HG03460 (cell line): Measurements from ENCODE around the gene TRIM62.

Experiments
- ATAC-seq: cut with Tn5 transposase; IDR thresholded peaks from one replicate; pipeline ENCODE4 v1.9.1; 2021; ENCODE audit not compliant: unreplicated experiment

Gene TRIM62

DNA sequence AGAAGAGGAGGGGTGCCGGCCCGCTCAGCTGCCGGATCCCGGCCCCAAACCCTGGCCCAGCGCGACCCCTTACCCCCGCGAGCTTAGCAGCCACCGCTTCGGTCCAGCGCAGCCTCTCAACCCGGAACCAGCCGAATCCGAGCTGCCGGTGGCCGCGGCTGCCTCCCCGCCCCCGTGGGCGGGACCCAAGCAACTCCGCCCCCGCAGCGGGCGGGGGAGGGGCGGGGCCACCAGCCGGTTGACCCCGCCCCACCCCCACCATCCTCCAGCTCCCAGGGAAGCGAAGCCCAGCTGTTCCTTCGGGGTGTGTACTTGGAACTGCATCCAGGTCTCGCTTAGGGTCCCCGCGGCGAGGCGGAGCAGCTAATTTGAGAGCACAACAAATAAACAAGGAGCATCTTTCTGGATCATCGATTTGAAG is at the start of gene TRIM62:
TSS of gene TRIM62 (minus strand) at position 123 of the 421 bp plus-strand sequence. CDS start 611 bp downstream, outside the sequence.
- ATAC-seq = peak; percentile 44

- ATAC-seq = no peak
Measured at GRCh38 chr1:33231166-33231565, 49.3 kb upstream of the TRIM62 start.

- ATAC-seq = no peak
Measured at GRCh38 chr1:33228935-33229487, 47.2 kb upstream of the TRIM62 start.

DNA sequence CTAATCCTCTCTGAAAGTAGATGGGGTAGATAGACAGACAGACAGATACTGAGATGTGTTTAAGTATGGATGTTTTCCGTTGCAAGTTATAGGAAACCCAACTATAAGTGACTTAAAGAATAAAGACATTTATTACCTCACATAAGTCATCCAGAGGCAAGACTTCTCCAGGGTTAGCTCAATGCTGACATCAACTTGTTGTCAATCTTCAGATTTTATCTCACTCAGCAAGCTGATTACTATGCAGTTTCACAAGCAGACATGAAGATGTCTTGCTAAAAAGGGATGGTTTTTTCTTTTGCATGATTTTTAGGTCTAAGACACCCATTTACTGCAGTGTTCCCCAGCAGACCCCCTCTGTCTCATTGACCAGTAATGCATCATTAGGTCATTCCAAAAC is 43.7 kb upstream of the TRIM62 start:
- no peak for ATAC-seq

DNA sequence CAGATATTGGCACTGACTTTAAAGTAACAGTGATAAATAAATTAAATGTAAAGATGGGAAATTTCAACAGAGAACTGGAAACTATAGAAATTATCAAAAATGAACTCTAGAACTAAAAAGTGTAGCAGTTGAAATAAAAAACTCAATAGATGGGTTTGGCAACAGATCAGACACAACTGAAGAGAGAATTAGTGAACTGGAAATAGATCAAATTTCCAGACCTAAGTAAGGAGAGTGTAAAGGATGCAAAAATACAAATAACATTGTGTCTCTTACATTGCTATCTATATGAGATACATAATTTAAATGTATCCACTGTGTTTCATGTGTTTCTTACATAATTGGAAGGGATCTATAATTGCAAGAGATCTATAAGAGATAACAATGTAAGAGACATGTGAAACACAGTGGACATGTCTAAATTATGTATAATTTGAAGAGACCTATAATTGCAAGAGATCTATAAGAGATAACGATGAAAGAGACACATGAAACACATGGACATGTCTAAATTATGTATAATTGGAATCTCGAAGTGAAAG is 42.4 kb upstream of the TRIM62 start:
- ATAC-seq = no peak

DNA sequence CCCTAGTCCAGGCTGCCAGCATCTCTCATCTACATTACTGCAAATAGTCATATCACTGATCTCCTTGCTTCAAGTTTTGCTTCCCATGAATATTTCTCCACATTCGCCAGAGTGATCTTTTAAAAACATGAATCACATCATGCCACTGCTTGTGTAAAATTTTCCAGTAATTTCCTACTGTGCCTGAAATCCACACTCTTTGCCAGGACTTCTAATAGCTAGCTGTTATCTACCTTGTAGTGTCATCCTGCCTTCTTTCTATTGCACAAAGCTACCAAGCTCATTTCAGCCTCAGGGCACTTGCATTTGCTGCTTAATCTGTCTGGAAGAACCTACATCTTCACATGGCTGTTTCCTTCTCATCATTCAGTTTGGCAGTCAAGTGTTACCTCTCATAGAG is 40.5 kb upstream of the TRIM62 start:
- no peak for ATAC-seq

DNA sequence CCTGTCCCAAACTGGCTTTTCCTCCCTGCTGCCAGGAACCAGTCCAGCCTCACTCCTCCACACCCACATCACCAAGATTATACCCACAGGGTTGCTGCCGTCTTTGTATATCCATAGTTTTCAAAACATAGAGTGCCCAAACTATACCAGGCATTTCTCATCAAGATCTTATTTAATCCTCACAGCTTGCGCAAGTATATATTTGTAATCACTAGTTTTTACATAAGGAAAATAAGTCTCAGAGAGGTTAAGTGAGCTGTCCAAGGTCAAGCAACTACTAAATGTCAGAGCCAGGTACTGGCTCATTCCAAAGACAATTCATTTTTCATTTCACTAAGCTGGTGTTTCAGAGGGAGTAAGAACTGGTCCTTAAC is 39.5 kb upstream of the TRIM62 start:
- no peak for ATAC-seq

GRCh38 chr1:33220676-33221384 is 39.0 kb upstream of the TRIM62 start:
- ATAC-seq = no peak

DNA sequence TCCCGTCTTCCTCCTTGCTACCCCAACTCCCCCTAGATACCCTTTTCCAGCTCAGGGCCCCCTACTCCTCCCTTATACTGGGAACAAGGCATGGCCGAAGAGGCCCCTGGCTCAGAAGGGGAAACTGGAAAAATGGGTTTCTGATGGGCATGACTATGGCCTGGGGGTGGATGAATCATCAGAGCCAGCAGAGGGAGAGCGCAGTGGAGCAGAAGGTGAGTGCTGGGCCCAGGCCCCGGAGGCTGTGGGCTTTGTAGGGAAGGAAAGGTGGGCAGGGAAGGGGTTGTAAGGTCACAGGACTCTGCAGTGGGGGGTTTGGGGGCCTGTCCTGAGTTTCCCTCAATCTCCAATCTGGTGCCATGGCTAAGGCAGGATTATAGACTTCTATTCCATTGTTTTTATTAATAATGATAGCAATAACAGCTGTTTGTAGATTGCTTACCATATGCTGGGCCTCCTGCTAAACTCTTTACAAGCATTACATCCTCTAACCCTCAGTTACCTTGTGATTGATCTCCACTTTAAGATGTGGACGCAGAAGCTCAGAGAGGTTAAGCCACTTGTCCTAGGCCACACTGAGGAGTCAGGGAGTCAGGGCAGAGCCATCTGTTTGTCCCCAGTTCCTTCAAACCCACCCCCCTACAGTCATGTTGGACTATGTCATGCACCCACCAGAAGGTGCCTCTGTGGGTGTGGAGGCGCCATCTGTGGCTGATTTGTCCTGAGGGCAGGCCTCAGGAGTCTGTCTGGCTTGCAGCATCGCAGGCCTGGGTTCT is 38.2 kb upstream of the TRIM62 start:
- ATAC-seq = no peak

GRCh38 chr1:33211972-33212371 is 30.1 kb upstream of the TRIM62 start:
- ATAC-seq = no peak

DNA sequence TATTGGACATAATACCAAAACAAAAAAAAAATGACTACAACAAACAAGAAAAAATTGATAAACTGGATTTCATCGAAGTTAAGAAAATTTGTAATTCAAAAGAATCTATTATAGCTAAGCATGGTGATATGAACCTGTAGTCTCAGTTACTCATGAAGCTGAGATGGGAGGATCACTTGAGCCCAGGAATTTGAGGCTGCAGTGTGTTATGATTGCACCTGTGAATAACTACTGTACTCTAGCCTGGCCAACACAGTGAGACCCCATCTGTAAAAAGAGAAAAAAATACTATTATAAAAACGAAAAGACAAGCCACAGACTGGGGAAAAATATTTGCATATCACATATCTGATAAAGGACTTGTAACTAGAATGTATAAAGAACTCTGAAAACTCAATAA is 24.5 kb upstream of the TRIM62 start:
- ATAC-seq = no peak

GRCh38 chr1:33195556-33195955 is 13.7 kb upstream of the TRIM62 start:
- no peak for ATAC-seq

GRCh38 chr1:33191731-33192275 is 10.0 kb upstream of the TRIM62 start:
- ATAC-seq = no peak

- ATAC-seq = no peak
Measured at GRCh38 chr1:33190701-33191100, 8.9 kb upstream of the TRIM62 start.

DNA sequence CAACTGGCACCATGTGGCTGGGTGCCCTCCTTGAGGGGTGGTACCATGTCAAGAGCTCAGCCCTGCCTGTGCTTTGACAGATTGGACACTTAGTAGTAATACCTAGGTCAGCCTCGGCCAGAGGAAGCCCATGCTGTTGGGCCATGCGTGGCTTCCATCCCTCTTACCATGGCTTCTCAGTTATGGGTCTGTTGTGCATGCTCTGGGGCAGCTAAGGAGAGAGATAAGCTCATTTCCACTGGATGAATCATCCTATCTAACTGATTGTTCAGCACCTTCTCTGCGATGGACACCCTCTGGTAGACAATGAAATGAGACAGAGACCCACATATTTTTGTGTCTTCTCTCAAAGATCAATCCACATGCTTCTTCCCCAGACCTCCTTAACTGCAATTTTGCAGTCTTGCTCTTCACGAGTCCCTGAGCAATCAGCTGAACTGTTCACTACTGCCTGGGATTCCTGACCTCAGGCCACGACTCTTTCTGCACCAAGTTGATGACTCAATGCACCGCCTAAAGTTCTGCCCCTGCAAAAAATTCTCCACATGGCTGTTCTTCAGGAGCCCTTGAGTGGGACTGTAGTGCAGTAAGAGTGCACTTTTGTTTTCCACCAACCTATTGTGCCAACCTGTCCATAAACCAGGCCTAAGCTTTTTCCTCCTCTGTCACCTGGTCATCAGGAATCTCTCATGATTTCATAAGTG is 6.9 kb upstream of the TRIM62 start:
- no peak for ATAC-seq

- no peak for ATAC-seq
Measured at GRCh38 chr1:33186936-33187335, 5.1 kb upstream of the TRIM62 start.

DNA sequence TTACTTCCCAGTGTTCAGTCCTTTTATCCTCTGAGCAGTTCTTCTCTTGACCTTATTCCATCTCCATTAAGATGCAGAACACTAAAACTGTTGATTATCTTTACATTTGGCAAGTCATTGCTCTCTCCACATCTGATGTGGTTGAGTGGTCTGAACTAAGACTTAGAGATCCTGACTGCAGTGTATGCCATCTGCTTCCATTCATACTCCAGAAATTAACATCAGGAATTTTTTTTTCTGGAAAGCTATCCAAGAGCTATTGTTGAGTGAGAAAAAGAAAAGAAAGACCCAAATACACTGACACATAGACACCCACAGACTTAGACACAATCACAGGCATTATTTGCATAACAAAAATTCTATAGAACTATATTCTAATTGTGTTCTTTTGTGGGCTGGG is 3.7 kb upstream of the TRIM62 start:
- no peak for ATAC-seq

DNA sequence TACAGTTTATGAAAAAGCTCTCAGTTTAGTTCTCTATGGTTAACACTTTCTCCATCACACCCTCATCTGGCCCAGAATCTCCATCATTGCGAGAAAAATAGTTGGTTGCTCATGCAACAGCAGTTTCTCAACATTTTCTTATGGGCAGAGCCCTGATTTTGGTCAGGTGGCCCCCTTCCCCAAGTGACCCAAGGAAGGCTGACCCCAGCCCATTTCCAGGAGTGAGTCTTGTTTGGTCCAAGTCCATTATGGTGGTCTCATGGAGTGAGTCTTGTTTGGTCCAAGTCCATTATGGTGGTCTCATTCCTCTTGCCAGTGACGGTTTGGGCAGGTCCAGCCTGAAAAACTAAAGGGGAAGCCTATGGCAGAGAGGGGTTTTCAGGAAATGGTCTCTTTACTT is 1.5 kb upstream of the TRIM62 start:
- no peak for ATAC-seq

- no peak for ATAC-seq
Measured at GRCh38 chr1:33182896-33183295, 1.1 kb upstream of the TRIM62 start.

- no peak for ATAC-seq
Measured at GRCh38 chr1:33182401-33182841, 578 bp upstream of the TRIM62 start.
